ENCODE measurements around the gene NRK. TPM values are rescaled to one million over a fixed set of nuclear protein-coding genes. Genes with fewer than 3 reads are reported as not detected.

The NRK gene
- total and polyA plus RNA-seq, 9 of the 15 experiments (the other 6 are each of a cell fraction or from before 2014, with no cell fraction given), result 0.07 TPM; not detected in 8

DNA sequence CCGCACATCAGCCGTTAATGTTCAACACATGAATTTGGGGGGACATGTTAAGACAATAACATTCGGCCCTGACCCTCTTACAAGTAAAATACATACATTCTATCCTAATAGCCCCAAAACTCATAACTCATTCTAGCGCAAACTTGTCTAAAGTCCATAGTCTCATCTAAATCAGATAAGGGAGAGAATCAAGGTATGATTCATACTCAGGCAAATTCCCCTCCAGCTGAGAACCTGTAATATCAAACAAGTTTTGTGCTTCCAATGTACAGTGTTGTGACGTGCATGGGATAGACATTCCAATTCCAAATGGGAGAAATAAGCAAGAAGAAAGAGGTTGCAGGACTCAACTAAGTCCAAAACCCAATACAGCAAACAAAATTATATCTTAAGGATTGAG is 147.1 kb downstream of the NRK start:
- H3K9me1 ChIP-seq (ENCODE audit: control insufficient read depth, insufficient read depth, low read length), result no peaks in the 10 kb centered on the region
- no peak for TF ChIP-seq NFE2 (IDR thresholded peaks at IDR 0.05; ENCODE audit: low read depth)
- TF ChIP-seq TBP (optimal IDR thresholded peaks at IDR 0.05; ENCODE audit: low read depth, low read length), result no peak
- no peak for TF ChIP-seq ZNF197 (CRISPR knock-in tag; IDR thresholded peaks at IDR 0.05; ENCODE audit: low read depth)
- no peak for TF ChIP-seq ZBED1 (IDR thresholded peaks at IDR 0.05)
- no peak for TF ChIP-seq ZNF311 (CRISPR knock-in tag; IDR thresholded peaks at IDR 0.05)
- TF ChIP-seq DPF2 (IDR thresholded peaks at IDR 0.05), result no peak
- TF ChIP-seq RBM15 (IDR thresholded peaks at IDR 0.05; ENCODE audit: insufficient read depth, low read length), result no peak
- no peak for TF ChIP-seq MTA3 (IDR thresholded peaks at IDR 0.05; ENCODE audit: borderline replicate concordance)
- H3K4me1 ChIP-seq (replicated peaks in 1 of 2; ENCODE audit: control insufficient read depth in 2 of 2, insufficient read depth in 2 of 2, low read length in 2 of 2), result no peaks in the 10 kb centered on the region
- ChIA-PET POLR2A (no interaction called here), CTCF (ENCODE audit: low intra/inter-chr PET ratio) (no interaction called here)
- intact Hi-C loops (cut with micrococcal nuclease) (no loop called here), in situ Hi-C loops (cut with MboI) (no loop called here)
- DNase-seq (ENCODE audit: extremely low read depth in 1 of 4, low spot score in 3 of 4) (no peak), ATAC-seq (no peak), FAIRE-seq (no peak)
- H3K79me2 ChIP-seq (ENCODE audit: control insufficient read depth, insufficient read depth, low read length), result no peaks in the 10 kb centered on the region
- no peaks in the 10 kb centered on the region for H3K27me3 ChIP-seq (ENCODE audit: control insufficient read depth in 2 of 2, insufficient read depth in 2 of 2, low read length in 2 of 2)
- no peak overlapping the region for H3K4me2 ChIP-seq (ENCODE audit: insufficient read depth, low read length)
- no peaks in the 10 kb centered on the region for H3K36me3 ChIP-seq (ENCODE audit: control insufficient read depth, insufficient read depth, low read length)
- BruUV-seq (replicated peaks), result no TSS peak
- no peak overlapping the region for H2AFZ ChIP-seq (ENCODE audit: low read depth, low read length)
- H3K4me3 ChIP-seq, result no peak overlapping the region
- WGBS (ENCODE audit: insufficient coverage, low coverage, missing lambda C conversion rate), result 0% methylated on average over 5 of the region's 5 CpGs
- H3K27ac ChIP-seq (ENCODE audit: extremely low read depth, low read depth, low read length), result no peak overlapping the region
- H4K20me1 ChIP-seq (replicated peaks; ENCODE audit: control insufficient read depth, insufficient read depth, low read length), result no peaks in the 10 kb centered on the region
- no peak overlapping the region for H3K9ac ChIP-seq (ENCODE audit: insufficient read depth in 1 of 2, low read depth in 2 of 2, low read length in 2 of 2)
- H3K9me3 ChIP-seq (replicated peaks; ENCODE audit: control insufficient read depth, insufficient read depth, low read depth, low read length), result no peaks in the 10 kb centered on the region

All from K562 (cell line).